ENCODE results near the gene CACNA1S. TPM values are rescaled to one million over a fixed set of nuclear protein-coding genes. Genes with fewer than 3 reads are reported as not detected.

Gene CACNA1S
- not detected in 2 replicates for total RNA-seq

DNA sequence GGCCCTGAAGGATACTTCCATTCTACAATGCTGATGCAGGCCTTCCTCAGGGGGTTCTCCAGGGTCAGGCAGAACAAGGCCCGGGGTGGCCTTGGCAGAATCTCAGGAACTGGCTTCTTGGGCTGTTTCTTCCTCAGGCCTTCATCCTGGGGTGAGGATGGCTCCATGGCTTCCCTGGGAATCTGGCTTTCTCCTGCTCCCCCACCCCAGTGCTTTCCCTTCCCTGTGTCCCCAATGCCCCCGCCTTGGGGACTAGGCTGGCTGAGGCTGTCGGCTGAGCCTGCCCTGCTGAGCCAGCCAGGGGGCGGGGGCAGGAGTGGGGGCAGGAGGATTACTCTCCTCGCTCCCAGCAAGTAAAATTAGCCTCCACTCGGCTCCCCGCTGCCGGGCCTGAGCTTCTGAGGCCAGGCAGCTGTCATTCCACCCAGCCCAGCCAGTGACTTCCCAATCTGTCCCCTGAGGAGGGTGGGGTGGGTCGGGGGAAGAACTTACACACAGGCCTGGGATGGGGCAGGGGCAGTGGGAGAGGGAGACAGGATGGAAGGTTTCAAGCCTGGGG, at the start of gene CACNA1S:
TSS of gene CACNA1S (minus strand) at position 254 of the 559 bp plus-strand sequence. CDS start at position 167, 87 bp downstream.

GRCh38 chr1:201154389-201155165, 42.4 kb upstream of the CACNA1S start, which contains the start of gene TMEM9:
Gene TMEM9 (minus strand): TSS chr1:201154474. CDS start chr1:201153923, 551 bp downstream.

GRCh38 chr1:201126832-201127754, 14.9 kb upstream of the CACNA1S start, which contains the start of gene ASCL5:
Gene ASCL5 (minus strand): TSS chr1:201127184. CDS start chr1:201115372, 11,812 bp downstream.

GRCh38 chr1:201023517-201023902, 88.7 kb downstream of the CACNA1S start, which contains the start of gene KIF21B:
Gene KIF21B (minus strand): TSS chr1:201023714. CDS start chr1:201023383, 331 bp downstream.

Other genes with a start within 250 kb of the CACNA1S start
- gene GPR25, start 239.4 kb downstream of the CACNA1S start, total RNA-seq: not detected in 2 replicates
- gene INAVA, start 217.5 kb downstream of the CACNA1S start, total RNA-seq: not detected in 2 replicates
- under 0.01 TPM in 2 replicates for gene KIF21B, start 88.7 kb downstream of the CACNA1S start, total RNA-seq
- gene ASCL5, start 14.8 kb upstream of the CACNA1S start, total RNA-seq: under 0.01 TPM in 1 of 2 replicates, not detected in the other
- gene TMEM9, start 42.0 kb upstream of the CACNA1S start, total RNA-seq: 23.1 and 28.7 TPM in 2 replicates
- gene IGFN1, start 78.4 kb upstream of the CACNA1S start, total RNA-seq: under 0.01 TPM in 1 of 2 replicates, not detected in the other
- under 0.01 and 0.78 TPM in 2 replicates for gene PKP1, start 171.1 kb upstream of the CACNA1S start, total RNA-seq